RPMI8226 (cell line): ENCODE measurements around the gene EPHA10.
"Not testable (repeated sequence)": the region's sequence is repeated elsewhere in the genome, so short reads cannot be mapped to it uniquely, and the experiment has no call there.

Experiments
- DNase-seq: peaks from one replicate; pipeline ENCODE4 v3.0.0-alpha.2; 2015

The EPHA10 gene

DNA sequence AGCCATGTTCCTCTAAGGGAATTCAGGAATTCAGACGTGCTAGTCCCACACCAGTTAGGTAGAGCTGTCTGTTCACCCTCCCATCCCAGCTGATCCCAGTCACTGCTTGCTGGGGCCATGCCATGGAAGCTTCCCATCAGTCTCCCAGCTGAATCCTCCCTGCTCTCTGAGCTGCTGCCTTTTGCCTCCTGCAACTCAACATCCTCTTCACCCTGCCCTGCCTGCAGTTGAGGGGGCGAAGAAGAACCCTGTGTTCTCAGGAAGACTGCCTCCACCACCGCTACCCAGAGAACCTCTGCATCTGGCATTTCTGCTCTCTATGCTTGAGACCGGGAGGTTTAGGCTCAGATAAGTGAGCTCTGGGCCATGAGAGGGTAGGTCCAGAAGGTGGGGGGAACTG lies 56.4 kb downstream of the EPHA10 start:
- no peak for DNase-seq

DNA sequence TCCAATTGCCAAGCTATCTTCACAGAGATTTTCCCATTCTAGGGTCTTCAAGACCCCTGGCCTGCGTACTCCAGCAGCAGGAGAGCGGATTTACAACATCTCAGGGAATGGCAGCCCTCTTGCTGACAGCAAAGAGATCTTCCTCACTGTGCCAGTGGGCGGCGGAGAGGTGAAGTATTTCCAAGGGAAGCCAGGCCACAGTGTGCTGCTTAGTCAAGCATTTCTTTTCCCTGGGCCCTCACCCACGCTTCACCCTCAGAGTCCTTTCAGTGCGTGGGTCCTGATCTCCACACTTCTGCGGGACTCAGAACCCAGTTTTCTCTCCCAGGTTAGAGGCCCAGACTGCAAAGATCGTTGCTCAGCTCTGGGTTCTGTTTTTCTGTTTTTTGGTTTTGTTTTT lies 59.5 kb downstream of the EPHA10 start:
- DNase-seq = no peak

DNA sequence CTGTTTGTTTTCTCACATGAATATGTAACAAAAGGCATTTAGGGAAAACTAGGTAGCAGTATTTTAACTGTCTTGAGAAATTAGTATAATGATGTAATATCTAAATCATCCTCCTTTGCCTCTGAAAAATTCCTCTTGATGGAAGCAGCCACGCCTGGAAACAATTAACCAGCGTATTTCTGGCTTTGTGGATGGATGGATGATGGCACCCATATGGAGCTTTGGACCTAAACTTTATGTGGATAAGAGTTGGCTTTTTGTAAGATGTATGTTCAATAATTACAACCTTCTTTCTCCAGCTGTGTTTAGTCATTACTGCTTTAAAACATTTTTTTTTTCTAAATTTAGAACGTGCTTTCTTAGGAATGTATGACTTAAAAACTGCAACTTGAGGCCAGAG lies 60.0 kb downstream of the EPHA10 start:
- no peak for DNase-seq

DNA sequence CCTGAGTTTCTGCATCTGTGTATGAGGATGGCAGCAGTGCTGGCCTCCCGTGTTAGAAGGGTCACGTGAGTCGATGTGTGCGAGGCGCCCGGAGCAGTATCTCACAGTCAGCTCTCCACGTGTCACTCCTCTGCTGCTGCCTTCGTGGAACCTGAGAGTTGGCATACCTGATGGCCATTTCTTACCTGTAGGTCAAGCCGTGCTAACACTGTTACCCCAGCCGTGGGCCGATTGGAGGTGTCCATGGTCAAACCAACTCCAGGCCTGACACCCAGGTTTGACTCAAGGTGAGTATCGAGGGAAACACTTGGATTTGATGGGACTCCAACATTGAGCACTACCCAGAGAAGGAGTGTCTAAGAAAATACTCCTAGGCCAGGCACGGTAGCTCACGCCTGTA lies 61.9 kb downstream of the EPHA10 start:
- DNase-seq = no peak

DNA sequence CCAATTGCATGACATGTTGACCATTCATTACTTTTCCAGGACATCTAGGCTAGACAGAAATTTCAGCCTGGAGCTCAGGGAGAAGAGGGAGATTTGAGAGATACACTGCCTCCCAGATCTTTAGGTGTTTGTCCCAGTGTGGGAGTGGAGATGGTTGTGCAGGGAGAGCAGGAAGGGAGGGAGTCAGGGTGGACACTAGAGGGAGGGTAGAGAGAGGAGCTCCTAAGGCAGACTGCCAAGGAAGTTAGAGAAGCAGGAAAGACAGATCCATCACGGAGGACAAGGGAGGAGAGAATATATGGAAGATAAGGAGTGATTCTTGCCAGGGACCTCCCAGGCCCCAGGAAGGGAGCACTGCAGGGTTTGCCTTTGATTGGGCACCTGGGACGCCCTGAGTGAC lies 63.9 kb downstream of the EPHA10 start:
- DNase-seq = no peak

DNA sequence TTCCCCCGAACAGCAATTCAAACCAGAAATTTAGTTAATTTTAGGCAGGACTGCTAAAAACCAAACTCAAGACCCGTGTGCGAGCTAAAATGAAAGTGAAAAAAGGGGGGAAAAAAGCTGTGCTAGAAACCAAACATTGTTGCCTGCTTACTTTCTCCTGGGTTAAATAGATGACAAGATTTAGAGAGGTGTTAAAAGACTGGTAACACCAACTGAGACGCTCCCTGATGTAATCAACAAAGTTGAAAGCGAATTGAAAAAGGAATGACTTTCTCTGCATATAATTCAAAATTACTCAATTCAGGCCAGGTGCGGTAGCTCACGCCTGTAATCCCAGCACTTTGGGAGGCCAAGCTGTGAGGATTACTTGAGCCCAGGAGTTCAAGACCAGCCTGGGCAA lies 65.8 kb downstream of the EPHA10 start:
- DNase-seq = no peak

DNA sequence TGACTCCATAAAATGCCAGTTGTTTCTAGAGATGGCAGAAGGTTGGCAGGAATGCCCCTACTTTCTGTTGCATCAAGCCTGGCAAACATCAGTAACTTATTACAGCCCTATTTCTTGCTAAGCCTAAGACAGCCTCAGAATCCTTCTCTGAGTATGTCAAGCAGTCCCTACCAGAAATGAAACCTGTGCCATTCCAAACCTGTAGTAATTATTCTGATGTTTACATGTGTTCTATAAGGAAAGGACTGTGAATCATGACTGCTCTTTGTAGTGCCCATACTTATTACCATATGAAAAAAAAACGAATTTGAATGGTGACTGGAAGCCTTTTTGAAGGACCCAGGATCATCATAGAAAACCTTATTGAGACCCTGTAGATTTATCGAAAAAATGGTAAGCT lies 67.2 kb downstream of the EPHA10 start:
- no peak for DNase-seq

DNA sequence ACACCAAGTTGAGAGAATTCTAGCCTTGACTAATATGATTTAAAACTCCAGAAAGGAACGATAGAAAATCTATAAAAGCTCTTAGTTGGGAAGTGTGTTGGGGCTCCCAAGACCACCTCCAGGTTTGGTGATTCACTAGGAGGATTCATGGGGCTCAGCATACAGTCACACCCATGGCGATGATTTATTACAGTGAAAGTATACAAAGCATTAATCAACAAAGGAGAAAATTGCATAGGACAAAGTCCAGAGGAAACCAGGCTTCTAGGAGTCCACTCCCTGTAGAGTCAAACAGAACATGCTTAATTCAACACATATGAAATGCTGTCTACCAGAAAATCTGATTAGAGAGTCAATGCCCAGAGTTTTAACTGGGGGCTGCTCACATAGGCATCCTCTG lies 67.8 kb downstream of the EPHA10 start:
- no peak for DNase-seq

DNA sequence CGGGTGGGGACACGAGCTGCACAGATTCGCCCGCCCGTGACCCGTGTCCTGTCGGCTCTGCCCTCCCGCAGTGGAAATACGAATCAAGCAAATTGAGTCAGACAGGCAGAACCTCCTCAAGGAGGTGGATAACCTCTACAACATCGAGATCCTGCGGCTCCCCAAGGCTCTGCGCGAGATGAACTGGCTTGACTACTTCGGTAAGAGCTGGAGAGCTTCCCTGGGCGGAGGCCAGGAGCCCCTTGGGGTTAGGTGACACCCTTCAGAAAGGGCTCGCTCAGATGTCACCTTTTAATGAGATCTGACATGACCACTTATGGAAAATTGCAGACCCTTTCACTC lies 72.1 kb downstream of the EPHA10 start:
- DNase-seq = no peak

DNA sequence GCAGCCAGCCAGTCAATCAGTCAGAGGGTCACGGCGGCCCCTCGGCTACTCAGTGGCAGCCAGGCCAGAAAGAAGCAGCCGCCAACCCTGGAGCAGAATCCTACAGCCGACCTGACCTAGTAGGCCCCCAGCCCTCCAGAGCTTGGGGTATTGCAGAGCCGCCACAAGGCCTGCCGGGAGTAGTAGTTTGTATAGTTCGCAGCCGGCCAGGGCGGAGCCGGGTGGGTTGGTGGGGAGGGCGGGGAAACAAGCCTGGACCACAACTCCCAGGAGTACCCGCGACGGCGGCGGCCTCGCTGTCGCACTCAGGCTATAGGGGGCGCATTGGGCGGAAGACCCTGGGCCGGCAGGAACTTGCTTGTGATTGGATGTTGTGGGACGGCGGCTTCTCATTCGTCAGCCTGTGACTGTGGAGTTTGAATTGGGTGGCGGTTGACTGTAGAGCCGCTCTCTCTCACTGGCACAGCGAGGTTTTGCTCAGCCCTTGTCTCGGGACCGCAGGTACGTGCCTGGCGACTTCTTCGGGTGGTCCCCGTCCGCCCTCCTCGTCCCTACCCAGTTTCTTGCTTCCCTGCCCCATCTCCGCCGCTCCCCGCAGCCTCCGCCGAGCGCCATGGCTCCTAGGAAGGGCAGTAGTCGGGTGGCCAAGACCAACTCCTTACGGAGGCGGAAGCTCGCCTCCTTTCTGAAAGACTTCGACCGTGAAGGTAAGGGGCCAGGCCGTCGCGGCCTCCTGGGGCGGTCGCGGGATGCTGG lies 72.7 kb downstream of the EPHA10 start, which contains the start of gene CDCA8:
Gene CDCA8 (plus strand): TSS at position 439 of the 756 bp plus-strand sequence. CDS start 175 bp downstream, at position 614.
- peak; percentile 99 for DNase-seq

DNA sequence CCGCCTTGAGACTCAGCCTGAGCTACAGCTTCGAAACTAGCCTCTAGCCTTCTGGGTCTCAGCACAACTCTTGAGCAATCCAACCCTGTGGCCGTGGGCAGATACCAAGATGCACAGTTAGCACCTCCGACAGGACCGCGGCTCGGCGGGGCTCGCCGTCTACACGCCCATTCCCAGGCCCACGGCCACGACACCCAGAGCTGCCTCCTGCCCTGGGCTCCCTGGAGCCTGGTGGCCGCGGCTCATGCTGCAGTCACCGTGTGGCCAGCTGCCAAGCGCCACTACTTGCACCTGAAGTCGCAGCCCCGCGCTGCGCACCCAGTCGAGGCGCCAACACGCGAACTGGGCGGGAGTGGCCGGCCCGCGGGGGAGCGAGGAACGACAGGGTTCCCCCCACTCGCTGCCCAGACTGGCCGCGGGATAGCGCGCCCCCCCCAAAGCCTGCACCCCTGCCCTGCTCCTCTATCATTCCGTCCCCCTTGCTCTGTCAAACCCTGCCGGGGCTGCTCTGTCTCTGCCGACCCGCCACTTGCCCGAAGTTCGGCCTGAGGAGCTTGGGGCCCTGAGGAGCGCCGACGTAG lies 73.3 kb downstream of the EPHA10 start:
- peak; percentile 91 for DNase-seq

DNA sequence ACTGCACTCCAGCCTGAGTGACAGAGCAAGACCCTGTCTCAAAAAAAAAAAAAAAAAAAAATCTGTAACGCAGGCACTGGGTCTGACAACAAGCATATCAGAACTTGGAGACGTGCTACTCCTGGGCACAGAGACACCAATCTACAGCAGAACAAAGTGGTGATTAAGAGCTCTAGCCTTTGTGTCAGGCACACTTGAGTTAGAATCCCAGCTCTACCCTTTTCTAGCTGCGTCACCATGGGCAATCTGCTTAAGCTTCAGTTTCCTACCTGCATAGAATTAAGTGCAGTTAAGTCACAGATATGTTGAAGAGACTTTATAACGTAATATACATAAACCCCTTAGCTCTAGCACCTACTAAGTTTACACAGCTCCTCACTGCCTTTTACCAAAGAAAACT lies 76.0 kb downstream of the EPHA10 start:
- DNase-seq = no peak

DNA sequence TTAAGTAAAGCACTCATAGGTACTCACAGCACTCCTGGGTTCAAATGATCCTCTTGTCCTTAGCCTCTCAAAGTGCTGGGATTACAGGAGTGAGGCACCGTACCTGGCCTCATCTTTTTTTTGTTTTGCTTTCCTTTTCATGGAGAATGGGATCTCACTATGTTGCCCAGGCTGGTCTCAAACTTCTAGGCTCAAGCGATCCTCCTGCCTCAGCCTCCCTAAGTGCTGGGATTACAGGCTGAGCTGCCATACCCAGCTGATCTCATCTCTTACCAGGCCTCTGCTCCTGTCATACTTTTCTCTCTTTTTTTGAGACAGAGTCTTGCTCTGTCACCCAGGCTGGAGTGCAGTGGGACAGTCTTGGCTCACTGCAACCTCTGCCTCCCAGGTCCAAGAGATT lies 77.2 kb downstream of the EPHA10 start:
- DNase-seq = not testable (repeated sequence)

DNA sequence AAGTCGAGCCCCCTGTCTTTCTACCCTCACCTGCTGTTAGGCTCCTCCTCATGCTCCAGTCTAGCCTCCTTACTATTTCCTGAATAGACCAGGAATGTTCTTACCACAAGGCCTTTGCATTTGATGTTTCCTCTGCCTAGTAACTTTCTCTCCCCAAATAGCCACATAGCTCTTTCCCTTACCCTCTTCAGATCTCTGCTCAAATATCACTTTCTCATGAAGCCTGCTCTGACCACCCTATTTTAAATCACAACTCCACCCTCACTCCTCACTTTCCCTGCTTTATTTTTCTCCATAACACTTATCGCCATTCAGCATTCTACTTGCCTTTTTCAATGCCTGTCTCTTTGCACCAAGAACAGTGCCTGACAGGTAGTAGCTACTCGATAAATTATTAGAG lies 79.2 kb downstream of the EPHA10 start:
- no peak for DNase-seq

DNA sequence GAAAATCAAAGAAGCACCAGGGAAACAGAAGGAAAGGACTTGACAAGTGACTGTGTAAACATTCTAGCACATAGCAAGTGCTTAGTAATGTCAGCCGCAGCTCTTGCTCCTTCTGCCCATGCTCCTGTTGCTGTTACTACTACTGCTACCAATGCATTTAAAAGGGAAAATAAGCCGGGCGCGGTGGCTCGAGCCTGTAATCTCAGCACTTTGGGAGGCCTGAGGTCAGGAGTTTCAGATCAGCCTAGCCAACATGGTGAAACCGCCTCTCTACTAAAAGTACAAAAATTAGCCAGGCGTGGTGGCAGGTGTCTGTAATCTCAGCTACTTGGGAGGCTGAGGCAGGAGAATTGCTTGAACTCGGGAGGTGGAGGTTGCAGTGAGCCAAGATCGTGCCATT lies 80.7 kb downstream of the EPHA10 start:
- peak; percentile 51 for DNase-seq

DNA sequence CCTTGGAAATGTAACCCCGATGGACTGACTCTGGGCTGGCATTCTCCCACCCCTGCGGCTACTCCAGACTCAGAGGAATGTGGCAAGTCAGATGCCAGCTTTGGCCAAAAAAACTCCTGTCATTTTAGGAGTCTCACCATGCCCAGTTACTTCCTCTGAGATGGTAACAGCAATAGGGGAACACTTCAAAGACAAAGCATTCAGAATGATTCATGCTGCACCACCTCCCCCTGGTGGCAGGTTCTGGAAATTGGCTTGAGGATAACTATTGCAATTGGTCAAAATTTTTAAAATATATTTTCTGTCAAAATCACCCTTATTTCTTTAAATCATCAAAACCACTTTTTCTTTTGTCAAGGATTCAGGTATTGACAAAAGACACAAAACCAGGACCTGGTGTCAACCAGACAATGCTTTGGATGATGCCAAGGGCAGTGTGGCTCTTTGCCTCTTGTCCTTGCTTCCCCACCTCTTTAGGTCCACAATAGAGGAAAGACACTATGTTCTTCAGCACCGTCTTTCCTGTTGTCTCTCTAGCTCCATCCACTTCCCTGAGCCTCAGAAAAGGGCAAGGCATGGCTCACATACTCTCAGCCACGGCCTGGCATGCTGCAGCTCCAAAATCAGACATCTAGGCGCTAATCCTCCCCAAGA lies 82.5 kb downstream of the EPHA10 start:
- DNase-seq = peak; percentile 78

DNA sequence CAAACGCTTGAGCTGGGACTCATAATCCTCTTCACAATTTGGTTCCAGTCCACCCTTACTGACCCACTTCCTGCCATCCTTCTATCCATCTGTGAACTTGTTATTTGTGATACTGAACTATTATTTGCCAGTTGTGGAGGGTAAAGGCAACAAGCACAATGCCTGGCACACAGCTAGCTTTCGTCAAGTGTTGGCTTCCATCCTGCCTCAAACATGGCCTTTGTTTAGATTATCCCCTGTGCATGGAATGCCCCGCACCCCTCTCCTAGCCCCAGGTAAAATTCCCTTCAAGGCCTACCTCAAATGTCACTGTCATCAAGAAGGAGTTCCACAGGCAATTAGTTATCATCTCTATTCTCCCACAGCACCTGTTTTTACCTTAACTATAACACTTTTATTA lies 84.0 kb downstream of the EPHA10 start:
- no peak for DNase-seq

DNA sequence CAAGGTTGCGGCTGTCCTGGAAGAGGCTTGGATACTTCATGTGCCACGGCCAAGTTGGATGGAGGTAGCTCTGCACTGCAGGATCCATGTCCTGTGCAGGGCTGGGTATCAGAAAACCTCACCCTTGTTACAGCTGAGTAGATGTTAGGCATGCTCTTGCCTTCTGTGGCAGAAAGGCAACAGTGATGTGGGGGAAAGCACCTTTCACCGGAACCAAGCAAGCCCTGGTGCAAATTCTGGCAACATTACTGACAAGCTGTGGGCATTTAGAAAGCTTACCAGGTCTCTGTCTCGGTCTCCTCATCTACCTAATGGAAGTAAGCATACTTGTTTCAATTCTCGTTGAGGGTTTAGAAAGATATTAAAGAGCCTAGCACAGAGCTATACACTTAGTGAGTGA lies 87.1 kb downstream of the EPHA10 start:
- no peak for DNase-seq

DNA sequence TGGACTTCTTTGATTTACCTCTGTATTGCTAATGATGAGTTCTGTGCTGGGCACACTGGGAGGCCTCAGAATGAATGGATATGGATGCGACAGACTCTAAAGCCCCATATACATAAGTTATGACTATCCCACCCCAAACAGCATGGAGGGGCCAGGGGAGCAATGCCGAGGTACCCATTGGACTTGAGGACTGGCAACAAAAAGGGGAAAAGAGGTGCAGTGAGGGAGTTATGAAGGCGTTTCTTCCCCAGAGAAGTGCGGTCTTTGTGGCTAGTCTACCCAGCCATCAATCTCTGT lies 87.8 kb downstream of the EPHA10 start:
- DNase-seq = no peak

DNA sequence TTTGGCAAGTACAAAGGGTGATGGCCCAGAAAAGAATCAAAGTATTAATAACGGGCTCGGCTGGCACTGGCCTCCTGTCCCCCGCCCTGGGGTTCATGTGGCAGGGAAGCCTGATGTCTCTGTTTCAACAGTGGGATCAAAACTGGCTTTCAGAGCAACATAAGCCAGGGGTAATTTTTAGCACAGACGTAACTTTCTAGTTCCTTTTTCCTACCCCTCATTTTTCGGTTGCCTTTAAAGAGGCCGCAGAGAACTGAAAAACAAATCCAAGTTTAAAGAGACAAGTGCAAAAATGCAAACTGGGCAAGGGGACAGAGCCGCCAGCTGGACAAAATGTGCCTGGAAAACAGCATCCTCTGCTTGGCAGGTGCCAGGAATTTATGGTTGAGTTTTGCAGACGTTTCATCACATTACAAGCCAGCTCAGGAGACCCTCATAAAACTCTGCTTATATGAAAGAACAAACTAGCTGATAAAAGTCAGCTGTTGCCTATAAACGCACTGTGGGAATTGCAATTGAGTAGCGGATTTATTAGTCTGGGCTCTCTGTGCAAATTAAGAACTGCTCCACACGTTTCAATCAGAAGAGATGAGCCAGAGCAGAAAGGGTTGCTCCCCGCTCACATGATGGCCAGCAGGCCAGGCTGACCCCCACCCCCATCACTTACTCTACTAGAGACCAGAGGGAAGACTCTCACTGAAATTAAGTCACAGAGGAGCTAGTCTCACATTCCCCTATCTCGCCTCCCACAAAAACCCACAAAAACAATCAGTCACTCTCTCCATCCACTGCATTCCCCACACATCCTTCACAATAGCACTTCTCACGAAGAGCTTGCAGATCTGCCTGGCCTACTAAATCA lies 88.4 kb downstream of the EPHA10 start:
- peak; percentile 83 for DNase-seq

DNA sequence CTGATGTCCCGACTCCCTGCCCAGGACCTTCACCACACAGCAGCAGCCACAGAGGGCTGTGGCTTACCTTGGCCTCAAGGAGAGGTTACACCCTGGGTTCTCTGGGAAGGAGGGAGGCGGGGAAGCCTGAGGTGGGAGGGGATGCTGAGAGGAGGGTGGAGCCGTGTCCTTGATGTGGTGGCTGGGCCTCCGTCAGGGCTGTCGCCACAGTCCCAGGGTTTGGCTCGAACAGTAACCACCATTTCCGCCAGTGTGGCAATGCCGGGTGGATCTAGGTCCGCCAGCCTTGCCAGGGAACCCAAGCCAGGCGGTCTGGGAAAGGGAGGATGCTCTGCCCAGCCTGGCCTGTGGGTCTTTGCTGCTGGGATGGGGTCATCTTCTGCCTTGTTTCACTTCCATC lies 91.0 kb downstream of the EPHA10 start:
- DNase-seq = no peak

DNA sequence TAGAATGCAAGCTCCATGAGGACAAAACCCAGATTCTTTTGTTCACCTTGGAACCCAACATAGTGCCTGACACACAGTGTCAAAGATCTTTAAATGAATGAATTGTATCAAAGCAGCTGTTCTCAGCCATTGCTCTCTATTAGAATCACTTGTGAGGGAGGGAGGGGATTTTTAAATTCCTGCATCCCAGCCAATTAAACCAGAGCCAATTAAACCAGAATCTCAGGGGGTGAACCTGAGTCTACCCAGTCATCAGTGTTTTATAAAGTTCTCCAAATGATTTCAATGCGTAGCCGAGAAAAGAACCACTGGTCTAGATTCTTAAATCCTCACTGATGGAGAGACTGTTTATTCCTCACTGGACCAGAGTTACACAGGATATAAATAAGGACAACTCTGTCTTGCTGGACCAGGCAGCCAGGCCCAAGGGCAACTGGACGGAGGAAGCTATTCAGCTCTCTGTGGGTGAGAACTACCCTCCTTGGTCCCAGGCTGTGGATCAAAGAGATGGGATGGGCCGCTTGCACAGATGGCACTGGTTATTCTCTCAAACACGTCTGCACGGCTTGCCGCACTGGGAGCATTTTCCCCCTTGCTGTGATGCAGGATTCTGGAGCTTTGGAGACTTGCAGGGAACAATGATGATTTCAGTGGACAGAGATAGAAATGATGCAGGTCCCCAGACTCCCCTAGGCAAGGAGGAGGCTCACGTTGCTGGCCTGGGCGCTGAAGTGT lies 92.6 kb downstream of the EPHA10 start:
- no peak for DNase-seq

DNA sequence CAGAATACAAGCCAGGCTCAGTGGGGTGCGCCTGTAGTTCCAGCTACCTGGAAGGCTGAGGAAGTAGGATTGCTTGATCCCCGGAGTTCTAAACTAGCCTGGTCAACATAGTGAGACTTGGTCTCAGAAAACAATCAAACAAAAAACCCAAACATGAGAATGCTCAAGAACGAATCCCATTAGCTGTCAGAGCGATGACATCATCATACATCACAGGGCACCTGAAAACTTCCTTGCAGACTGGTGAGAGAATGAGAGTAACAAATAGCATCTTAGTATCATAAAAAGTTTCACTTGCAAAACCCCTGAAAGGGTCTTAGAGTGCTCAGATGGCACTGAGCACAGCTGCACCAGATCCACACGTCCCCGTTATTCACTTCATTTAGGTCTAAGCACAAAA lies 93.7 kb downstream of the EPHA10 start:
- DNase-seq = no peak
